Measurements from ENCODE around the gene STK38L.
"Not testable (repeated sequence)": the region's sequence is repeated elsewhere in the genome, so short reads cannot be mapped to it uniquely, and the experiment has no call there.

STK38L gene

GRCh38 chr12:27229367-27229766 lies 14.7 kb upstream of the STK38L start:
- DNase-seq = no peak

GRCh38 chr12:27231374-27231773 lies 12.7 kb upstream of the STK38L start:
- not testable (repeated sequence) for DNase-seq

- DNase-seq = no peak
These were observed 10.3 kb upstream of the STK38L start for GRCh38 chr12:27233814-27234213.

GRCh38 chr12:27236498-27236897 lies 7.6 kb upstream of the STK38L start:
- peak; percentile 24 for DNase-seq

GRCh38 chr12:27237790-27238771 lies 6.0 kb upstream of the STK38L start:
- DNase-seq = no peak

- no peak for DNase-seq
These were observed 1.1 kb upstream of the STK38L start for GRCh38 chr12:27243006-27243405.

GRCh38 chr12:27244689-27245488 lies 803 bp downstream of the STK38L start:
- no peak for DNase-seq

- DNase-seq = no peak
These were observed 2.1 kb downstream of the STK38L start for GRCh38 chr12:27246141-27246540.

GRCh38 chr12:27246774-27247173 lies 2.7 kb downstream of the STK38L start:
- DNase-seq = no peak

GRCh38 chr12:27252934-27253333 lies 8.8 kb downstream of the STK38L start:
- no peak for DNase-seq

GRCh38 chr12:27253347-27253746 lies 9.3 kb downstream of the STK38L start:
- DNase-seq = no peak

- DNase-seq = no peak
These were observed 11.7 kb downstream of the STK38L start for GRCh38 chr12:27255806-27256205.

- DNase-seq = no peak
These were observed 13.2 kb downstream of the STK38L start for GRCh38 chr12:27257104-27257843.

GRCh38 chr12:27260746-27261145 lies 16.7 kb downstream of the STK38L start:
- DNase-seq = no peak

GRCh38 chr12:27261866-27262265 lies 17.8 kb downstream of the STK38L start:
- no peak for DNase-seq

GRCh38 chr12:27270148-27270547 lies 26.1 kb downstream of the STK38L start:
- DNase-seq = no peak

- DNase-seq = no peak
These were observed 27.1 kb downstream of the STK38L start for GRCh38 chr12:27271206-27271605.

- no peak for DNase-seq
These were observed 28.4 kb downstream of the STK38L start for GRCh38 chr12:27272373-27273028.

- no peak for DNase-seq
These were observed 29.0 kb downstream of the STK38L start for GRCh38 chr12:27273114-27273513.

- DNase-seq = no peak
These were observed 30.6 kb downstream of the STK38L start for GRCh38 chr12:27274706-27275105.

GRCh38 chr12:27276275-27276674 lies 32.2 kb downstream of the STK38L start:
- no peak for DNase-seq

- DNase-seq = no peak
These were observed 33.8 kb downstream of the STK38L start for GRCh38 chr12:27277846-27278260.

- no peak for DNase-seq
These were observed 35.7 kb downstream of the STK38L start for GRCh38 chr12:27279826-27280225.
